HG02610 (cell line): Measurements from ENCODE around the gene STING1.
"Not testable (repeated sequence)": the region's sequence is repeated elsewhere in the genome, so short reads cannot be mapped to it uniquely, and the experiment has no call there.

ENCODE experiments used
- ATAC-seq: cut with Tn5 transposase; IDR thresholded peaks from one replicate; pipeline ENCODE4 v1.9.1; 2021; ENCODE audit warnings: mild to moderate bottlenecking, moderate library complexity; ENCODE audit not compliant: unreplicated experiment

The STING1 gene

GRCh38 chr5:139440416-139440815, 42.1 kb downstream of the STING1 start:
- not testable (repeated sequence) for ATAC-seq

DNA sequence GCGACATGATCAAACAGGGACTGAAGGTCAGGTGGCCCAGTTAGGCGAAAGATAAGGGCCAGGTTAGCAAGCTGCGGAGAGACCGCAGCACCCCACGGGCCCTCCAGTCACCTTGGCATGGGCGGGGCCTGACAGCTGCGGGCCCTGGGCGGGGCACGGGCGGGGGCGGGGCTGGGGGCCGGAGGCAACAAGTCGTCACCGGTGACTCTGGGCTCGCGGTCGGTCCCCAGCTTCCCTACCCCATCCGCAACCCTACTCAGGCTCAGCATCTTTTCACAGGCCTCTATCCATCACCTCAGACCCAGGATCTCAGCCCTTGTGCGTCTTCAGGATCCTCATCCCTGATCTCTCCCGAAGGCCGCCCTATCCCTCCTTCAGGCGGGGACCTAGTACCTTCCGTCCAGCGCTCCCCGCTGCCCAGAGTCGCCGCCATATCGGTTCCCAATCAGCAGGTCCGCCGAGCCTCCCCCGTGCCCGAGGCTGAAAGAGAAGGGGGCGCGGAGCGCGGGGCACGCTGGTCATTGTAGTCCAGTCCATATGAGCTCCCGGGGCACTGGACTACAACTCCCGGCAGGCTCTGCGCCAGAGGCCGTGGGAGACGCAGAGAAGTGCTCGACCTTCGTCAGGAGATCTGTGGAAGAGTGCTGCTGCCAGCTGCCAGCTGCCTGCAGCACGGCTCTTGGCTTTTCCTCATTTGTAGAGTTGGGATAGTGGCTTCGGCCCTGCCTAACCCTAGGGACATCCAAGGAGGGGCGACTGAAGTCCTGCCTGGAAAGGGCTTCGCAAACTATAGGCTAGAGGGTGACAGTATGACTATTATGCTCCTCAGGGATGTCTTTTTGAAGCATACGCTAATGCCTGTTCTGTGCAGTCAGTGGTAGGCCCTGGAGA, 43.3 kb downstream of the STING1 start, which contains the start of gene DNAJC18:
DNAJC18 (minus strand) TSS at position 513 of the 891 bp plus-strand sequence; CDS start at position 433, 80 bp downstream.
- ATAC-seq, result peak; percentile 83

- no peak for ATAC-seq
Observed at GRCh38 chr5:139438707-139439012, 43.9 kb downstream of the STING1 start.

- no peak for ATAC-seq
Observed at GRCh38 chr5:139435676-139436075, 46.9 kb downstream of the STING1 start.

DNA sequence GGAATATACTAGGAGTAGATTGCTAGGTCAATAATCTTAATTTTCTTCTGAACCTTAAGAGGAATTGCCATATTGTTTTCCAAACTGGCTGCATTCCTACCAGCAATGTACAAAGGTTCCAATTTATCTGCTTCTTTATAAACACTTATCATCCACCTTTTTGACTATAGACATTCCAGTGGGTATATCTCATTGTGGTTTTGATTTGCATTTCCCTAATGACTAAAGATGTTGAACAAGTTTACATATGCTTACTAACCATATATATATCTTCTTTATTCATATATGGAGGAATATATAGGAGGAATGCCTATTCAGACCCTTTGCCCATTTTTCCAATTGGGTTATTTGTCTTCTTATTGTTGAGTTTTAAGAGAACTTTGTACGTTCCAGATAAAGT, 50.9 kb downstream of the STING1 start:
- no peak for ATAC-seq

- ATAC-seq, result no peak
Observed at GRCh38 chr5:139430015-139430414, 52.5 kb downstream of the STING1 start.

GRCh38 chr5:139426203-139426885, 56.2 kb downstream of the STING1 start:
- no peak for ATAC-seq
